ENCODE measurements around the gene DTHD1. TPM values are rescaled to one million over a fixed set of nuclear protein-coding genes. Genes with fewer than 3 reads are reported as not detected.

Gene DTHD1
- total and polyA plus RNA-seq, 2 donors (not counting 3 experiments of a cell fraction or from before 2014, with no cell fraction given): not detected

- DNase-seq (ENCODE audit: low read depth, low spot score) (no peak), FAIRE-seq (no peak)
- H3K9me3 ChIP-seq (replicated peaks; ENCODE audit: control insufficient read depth, insufficient read depth, low read length): no peaks in the 10 kb centered on the region
- BruUV-seq (replicated peaks): no TSS peak
- no peaks in the 10 kb centered on the region for H3K27me3 ChIP-seq (ENCODE audit: control insufficient read depth in 2 of 2, insufficient read depth in 2 of 2, low read length in 2 of 2)
- H3K79me2 ChIP-seq (ENCODE audit: control insufficient read depth, insufficient read depth, low read length): no peaks in the 10 kb centered on the region
- POLR2A ChIA-PET: no interaction called here
- no peaks in the 10 kb centered on the region for H3K4me1 ChIP-seq (ENCODE audit: control insufficient read depth, extremely low read depth, insufficient read depth, low read length)
- no peak overlapping the region for H3K4me2 ChIP-seq (ENCODE audit: insufficient read depth, low read length)
- no peaks in the 10 kb centered on the region for H3K36me3 ChIP-seq (ENCODE audit: control insufficient read depth in 2 of 2, extremely low read depth in 1 of 2, insufficient read depth in 2 of 2, low read length in 2 of 2)
- H3K9ac ChIP-seq (replicated peaks; ENCODE audit: extremely low read depth, insufficient read depth, low read length): no peak overlapping the region
- no peak overlapping the region for H2AFZ ChIP-seq (ENCODE audit: low read depth, low read length)
- no peak overlapping the region for H3K4me3 ChIP-seq (replicated peaks in 1 of 3; ENCODE audit: insufficient read depth in 1 of 3, low read depth in 1 of 3, low read length in 3 of 3)
- intact Hi-C loops (cut with micrococcal nuclease) (no loop called here), dilution Hi-C loops (cut with MboI; ENCODE audit: extremely low pct_ligation_motif_present, low sequenced_read_pairs) (no loop called here)
- no peaks in the 10 kb centered on the region for H4K20me1 ChIP-seq (replicated peaks; ENCODE audit: control insufficient read depth, extremely low read depth, insufficient read depth, low read length)
- TF ChIP-seq CTCF (IDR thresholded peaks at IDR 0.05; ENCODE audit: extremely low read depth in 1 of 2, insufficient read depth in 1 of 2, low read depth in 1 of 2, low read length in 2 of 2) (no peak), MAX (IDR thresholded peaks at IDR 0.05; ENCODE audit: insufficient read depth, insufficient read length) (no peak), FOS (IDR thresholded peaks at IDR 0.05; ENCODE audit: borderline replicate concordance, insufficient read depth, low read length) (no peak), GATA2 (IDR thresholded peaks at IDR 0.05; ENCODE audit: insufficient read depth, insufficient read length, low read depth, low read length) (no peak), JUN (IDR thresholded peaks at IDR 0.05; ENCODE audit: borderline replicate concordance, insufficient read depth, insufficient read length, low read depth) (no peak), MYC (IDR thresholded peaks at IDR 0.05; ENCODE audit: low read depth, low read length) (no peak), EZH2 (IDR thresholded peaks at IDR 0.05; ENCODE audit: borderline replicate concordance, low read depth, low read length, severe bottlenecking) (no peak), POLR2A (IDR thresholded peaks at IDR 0.05; ENCODE audit: low read depth, low read length) (no peak), POLR2AphosphoS5 (IDR thresholded peaks at IDR 0.05; ENCODE audit: insufficient read depth, low read depth, low read length) (no peak)
- CTCF ChIA-PET: no interaction called here
- no peak overlapping the region for H3K27ac ChIP-seq (ENCODE audit: insufficient read depth, low read depth, low read length)
- no peaks in the 10 kb centered on the region for H3K9me1 ChIP-seq (replicated peaks; ENCODE audit: control insufficient read depth, extremely low read depth, insufficient read depth, low read length)
Measured at GRCh38 chr4:36391411-36391810, 110.0 kb downstream of the DTHD1 start.
